BLaER1 treated with 17β-estradiol and CSF1 and Interleukin-3, amounts not matched to agents 10 nM and 100 nM (cell line): ENCODE data around the gene KPNA6.

Experiments used
- H3K27ac ChIP-seq, 11 experiments: shearing (Covaris generic); formaldehyde crosslinking; 2 replicates each; pipeline ENCODE4 v1.8.1; 2022
- H3K27me3 ChIP-seq, 11 experiments: shearing (Covaris generic); formaldehyde crosslinking; 2 replicates each; pipeline ENCODE4 v1.8.1; 2022
- H3K36me3 ChIP-seq, 11 experiments: shearing (Covaris generic); formaldehyde crosslinking; 2 replicates each; pipeline ENCODE4 v1.8.1; 2022
- H3K4me1 ChIP-seq, 10 experiments: shearing (Covaris generic); formaldehyde crosslinking; 2 replicates each; pipeline ENCODE4 v1.8.1; 2022
- H3K4me2 ChIP-seq, 11 experiments: shearing (Covaris generic); formaldehyde crosslinking; 2 replicates each; pipeline ENCODE4 v1.8.1; 2022
- H3K4me3 ChIP-seq, 10 experiments: shearing (Covaris generic); formaldehyde crosslinking; 2 replicates each; pipeline ENCODE4 v1.8.1; 2022
- H3K9ac ChIP-seq, 11 experiments: shearing (Covaris generic); formaldehyde crosslinking; 2 replicates each; pipeline ENCODE4 v1.8.1; 2022
- H3K9me3 ChIP-seq, 11 experiments: shearing (Covaris generic); formaldehyde crosslinking; replicated peaks in 1 of 11; 2 replicates each; pipeline ENCODE4 v1.8.1; 2022
- H4K20me1 ChIP-seq, 11 experiments: shearing (Covaris generic); formaldehyde crosslinking; 2 replicates each; pipeline ENCODE4 v1.8.1; 2022
- Cebpa-rat ChIP-seq, 11 experiments: shearing (Covaris generic); IDR thresholded peaks; 2 replicates each; pipeline ENCODE4 v1.8.1; 2022

Gene KPNA6

GRCh38 chr1:32200226-32201010, 92.6 kb downstream of the KPNA6 start, which contains the start of gene CCDC28B:
TSS of gene CCDC28B (plus strand) at chr1:32200595. CDS start at chr1:32201936, 1,341 bp downstream.
- peaks cover 27 to 63% (median 56%) of the 10 kb centered on the region in 10 experiments for H3K4me1 ChIP-seq
- peaks cover 1 to 47% (median 36%) of the 10 kb centered on the region in 11 experiments; a peak in 21 of 22 replicates for H4K20me1 ChIP-seq
- no peaks in the 10 kb centered on the region for H3K9me3 ChIP-seq
- H3K27me3 ChIP-seq, result no peaks in the 10 kb centered on the region
- no peak for TF ChIP-seq Cebpa-rat (IDR thresholded peaks at IDR 0.05)
- peaks cover 28 to 44% (median 33%) of the 10 kb centered on the region in 11 experiments for H3K36me3 ChIP-seq
- peak within 1 kb of the TSS in 10 of 11 experiments; percentile 53 to 73 (median 67); a peak in 20 of 22 replicates for H3K27ac ChIP-seq
- H3K4me3 ChIP-seq, result peak within 1 kb of the TSS; percentile 54 to 73 (median 70)
- H3K4me2 ChIP-seq, result peak within 1 kb of the TSS; percentile 91 to 98 (median 95)
- peak within 1 kb of the TSS; percentile 52 to 79 (median 75); a peak in 21 of 22 replicates for H3K9ac ChIP-seq

- H3K36me3 ChIP-seq, result peaks cover 20 to 36% (median 25%) of the 10 kb centered on the region in 11 experiments
- H3K9me3 ChIP-seq, result no peaks in the 10 kb centered on the region
- H3K4me3 ChIP-seq, result peak overlapping the region; percentile 54 to 73 (median 70)
- H3K4me2 ChIP-seq, result peak overlapping the region; percentile 91 to 98 (median 95)
- peaks cover 0 to 39% (median 28%) of the 10 kb centered on the region in 11 experiments; a peak in 20 of 22 replicates for H4K20me1 ChIP-seq
- no peak for TF ChIP-seq Cebpa-rat (IDR thresholded peaks at IDR 0.05)
- peaks cover 33 to 62% (median 54%) of the 10 kb centered on the region in 10 experiments for H3K4me1 ChIP-seq
- no peaks in the 10 kb centered on the region for H3K27me3 ChIP-seq
- H3K27ac ChIP-seq, result peak overlapping the region in 9 of 11 experiments; percentile 58 to 73 (median 68); a peak in 18 of 22 replicates
- H3K9ac ChIP-seq, result peak overlapping the region; percentile 20 to 79 (median 75); a peak in 19 of 22 replicates
Measured at GRCh38 chr1:32201011-32201855, 93.4 kb downstream of the KPNA6 start.

GRCh38 chr1:32204943-32205361, 97.1 kb downstream of the KPNA6 start:
- peak overlapping the region in 10 of 11 experiments; percentile 64 to 81 (median 75); a peak in 9 of 22 replicates for H3K27ac ChIP-seq
- H3K27me3 ChIP-seq, result no peaks in the 10 kb centered on the region
- peaks cover 0 to 2% (median 0%) of the 10 kb centered on the region in 11 experiments; a peak in 6 of 22 replicates for H4K20me1 ChIP-seq

GRCh38 chr1:32205401-32206370, 97.8 kb downstream of the KPNA6 start, which contains the start of gene IQCC:
TSS of gene IQCC (plus strand) at chr1:32205671. CDS start at chr1:32205682, 11 bp downstream.
- H3K36me3 ChIP-seq, result peaks cover 0 to 21% (median 7%) of the 10 kb centered on the region in 11 experiments; a peak in 7 of 22 replicates
- peak within 1 kb of the TSS; percentile 90 to 100 (median 99) for H3K4me2 ChIP-seq
- no peaks in the 10 kb centered on the region for H3K9me3 ChIP-seq
- peak within 1 kb of the TSS; percentile 66 to 88 (median 78) for H3K4me3 ChIP-seq
- H3K27me3 ChIP-seq, result no peaks in the 10 kb centered on the region
- no peaks in the 10 kb centered on the region for H4K20me1 ChIP-seq
- H3K27ac ChIP-seq, result peak within 1 kb of the TSS; percentile 38 to 81 (median 75); a peak in 21 of 22 replicates
- H3K9ac ChIP-seq, result peak within 1 kb of the TSS; percentile 79 to 92 (median 85)
- H3K4me1 ChIP-seq, result peaks cover 41 to 69% (median 53%) of the 10 kb centered on the region in 10 experiments
- no peak for TF ChIP-seq Cebpa-rat (IDR thresholded peaks at IDR 0.05)

More at GRCh38 chr1:32204943-32205361, 97.1 kb downstream of the KPNA6 start:
- Histone ChIP-seq H3K4me3 (peak overlapping the region; percentile 66 to 88 (median 78)), H3K36me3 (peaks cover 0 to 21% (median 7%) of the 10 kb centered on the region in 11 experiments; a peak in 7 of 22 replicates), H3K9ac (peak overlapping the region; percentile 79 to 92 (median 85); a peak in 21 of 22 replicates), H3K4me1 (peaks cover 45 to 73% (median 60%) of the 10 kb centered on the region in 10 experiments), H3K9me3 (no peaks in the 10 kb centered on the region), H3K4me2 (peak overlapping the region; percentile 90 to 100 (median 99))
- TF ChIP-seq Cebpa-rat (IDR thresholded peaks at IDR 0.05), result no peak

GRCh38 chr1:32208469-32208868, 100.6 kb downstream of the KPNA6 start:
- peaks cover 0 to 23% (median 7%) of the 10 kb centered on the region in 11 experiments; a peak in 8 of 22 replicates for H3K36me3 ChIP-seq
- H3K4me2 ChIP-seq, result peak overlapping the region in 10 of 11 experiments; percentile 14 to 54 (median 30); a peak in 15 of 22 replicates
- TF ChIP-seq Cebpa-rat (IDR thresholded peaks at IDR 0.05), result no peak
- H4K20me1 ChIP-seq, result no peaks in the 10 kb centered on the region; a peak in 1 of 22 replicates
- peak overlapping the region in 2 of 11 experiments; percentile 1 to 28; a peak in 2 of 22 replicates for H3K27ac ChIP-seq
- no peak overlapping the region for H3K9ac ChIP-seq
- no peaks in the 10 kb centered on the region for H3K27me3 ChIP-seq
- no peak overlapping the region for H3K4me3 ChIP-seq
- H3K4me1 ChIP-seq, result peaks cover 26 to 43% (median 33%) of the 10 kb centered on the region in 10 experiments
- H3K9me3 ChIP-seq, result no peaks in the 10 kb centered on the region

- Histone ChIP-seq H3K4me2 (peak within 1 kb of the TSS in 10 of 11 experiments; percentile 14 to 54 (median 30); a peak in 15 of 22 replicates), H3K9ac (no peak within 1 kb of the TSS), H3K27me3 (no peaks in the 10 kb centered on the region), H3K9me3 (no peaks in the 10 kb centered on the region), H4K20me1 (no peaks in the 10 kb centered on the region; a peak in 1 of 22 replicates), H3K27ac (peak within 1 kb of the TSS in 2 of 11 experiments; percentile 1 to 28; a peak in 2 of 22 replicates), H3K4me1 (peaks cover 26 to 42% (median 33%) of the 10 kb centered on the region in 10 experiments), H3K4me3 (no peak within 1 kb of the TSS), H3K36me3 (peaks cover 0 to 22% (median 7%) of the 10 kb centered on the region in 11 experiments; a peak in 10 of 22 replicates)
- TF ChIP-seq Cebpa-rat (IDR thresholded peaks at IDR 0.05), result no peak
Measured at GRCh38 chr1:32208891-32209328, 101.1 kb downstream of the KPNA6 start, which contains the start of gene DCDC2B. TSS of gene DCDC2B (plus strand) at chr1:32209089. CDS start at chr1:32209094, 5 bp downstream.
